ENCODE data around the gene AGER.

The AGER gene

GRCh38 chr6:32175322-32175710 lies 8.7 kb downstream of the AGER start:
- TF ChIP-seq POLR2A (IDR thresholded peaks at IDR 0.05; ENCODE audit: low read depth, low read length): no peak
- no peak for DNase-seq (ENCODE audit: insufficient read length, low spot score)
- FAIRE-seq: no peak

GRCh38 chr6:32174416-32174815 lies 9.6 kb downstream of the AGER start:
- DNase-seq (ENCODE audit: insufficient read length, low spot score): no peak
- TF ChIP-seq POLR2A (IDR thresholded peaks at IDR 0.05; ENCODE audit: low read depth, low read length): no peak
- no peak for FAIRE-seq

GRCh38 chr6:32173051-32173727 lies 10.9 kb downstream of the AGER start:
- FAIRE-seq (no peak), DNase-seq (ENCODE audit: insufficient read length, low spot score) (no peak)
- no peak for TF ChIP-seq POLR2A (IDR thresholded peaks at IDR 0.05; ENCODE audit: low read depth, low read length)

- DNase-seq (ENCODE audit: insufficient read length, low spot score) (no peak), FAIRE-seq (no peak)
- TF ChIP-seq POLR2A (IDR thresholded peaks at IDR 0.05; ENCODE audit: low read depth, low read length): no peak
These were observed 12.8 kb downstream of the AGER start for GRCh38 chr6:32171234-32171633.

- FAIRE-seq (no peak), DNase-seq (ENCODE audit: insufficient read length, low spot score) (no peak)
- no peak for TF ChIP-seq POLR2A (IDR thresholded peaks at IDR 0.05; ENCODE audit: low read depth, low read length)
These were observed 13.8 kb downstream of the AGER start for GRCh38 chr6:32170294-32170693.

GRCh38 chr6:32168807-32169591 lies 15.1 kb downstream of the AGER start:
- FAIRE-seq: no peak
- DNase-seq (ENCODE audit: insufficient read length, low spot score): no peak

GRCh38 chr6:32168350-32168749 lies 15.7 kb downstream of the AGER start:
- DNase-seq (ENCODE audit: insufficient read length, low spot score) (no peak), FAIRE-seq (no peak)
- TF ChIP-seq POLR2A (IDR thresholded peaks at IDR 0.05; ENCODE audit: low read depth, low read length): no peak

More at GRCh38 chr6:32168807-32169591, 15.1 kb downstream of the AGER start:
- no peak for TF ChIP-seq POLR2A (IDR thresholded peaks at IDR 0.05; ENCODE audit: low read depth, low read length)

- no peak for DNase-seq (ENCODE audit: insufficient read length, low spot score)
- FAIRE-seq: no peak
- TF ChIP-seq POLR2A (IDR thresholded peaks at IDR 0.05; ENCODE audit: low read depth, low read length): no peak
These were observed 16.2 kb downstream of the AGER start for GRCh38 chr6:32167761-32168262.

GRCh38 chr6:32167154-32167760 lies 16.8 kb downstream of the AGER start:
- FAIRE-seq (no peak), DNase-seq (ENCODE audit: insufficient read length, low spot score) (no peak)
- TF ChIP-seq POLR2A (IDR thresholded peaks at IDR 0.05; ENCODE audit: low read depth, low read length): no peak

GRCh38 chr6:32166411-32167061 lies 17.5 kb downstream of the AGER start:
- TF ChIP-seq POLR2A (IDR thresholded peaks at IDR 0.05; ENCODE audit: low read depth, low read length): no peak
- DNase-seq (ENCODE audit: insufficient read length, low spot score) (no peak), FAIRE-seq (no peak)

GRCh38 chr6:32164295-32164694 lies 19.8 kb downstream of the AGER start, which contains the start of gene EGFL8:
EGFL8 (plus strand) TSS chr6:32164595; CDS start chr6:32166166, 1,571 bp downstream.
- DNase-seq (ENCODE audit: insufficient read length, low spot score) (no peak), FAIRE-seq (no peak)
- TF ChIP-seq POLR2A (IDR thresholded peaks at IDR 0.05; ENCODE audit: low read depth, low read length): no peak

- no peak for DNase-seq (ENCODE audit: insufficient read length, low spot score)
- TF ChIP-seq POLR2A (IDR thresholded peaks at IDR 0.05; ENCODE audit: low read depth, low read length): no peak
- FAIRE-seq: no peak
These were observed 20.3 kb downstream of the AGER start for GRCh38 chr6:32163559-32164258.

GRCh38 chr6:32158052-32158451 lies 26.0 kb downstream of the AGER start:
- no peak for DNase-seq (ENCODE audit: insufficient read length, low spot score)
- TF ChIP-seq POLR2A (IDR thresholded peaks at IDR 0.05; ENCODE audit: low read depth, low read length): no peak
- FAIRE-seq: no peak

Data from H54 (cell line).